Calu3 (cell line): ENCODE results near the gene CBARP. TPM values are rescaled to one million over a fixed set of nuclear protein-coding genes. Genes with fewer than 3 reads are reported as not detected.

Experiments
- BruUV-seq: library from RNA; stranded (reverse); fragments of 400-500 nt; replicated peaks from 2 replicates; lab custom pipeline; 2021; lab: Mats Ljungman, UMichigan
- CTCF ChIA-PET: fragments of 300-600 bp; sonication (Branson Sonifier 250); formaldehyde crosslinking; loops from one replicate; lab custom pipeline; 2022; ENCODE audit warnings: antibody characterized with exemption; lab: Charles Lee
- DNase-seq: peaks from one replicate; pipeline ENCODE4 v3.0.0; 2022
- H3K27ac Mint-ChIP-seq: one replicate; pipeline ENCODE4 v1.8.0; 2022; ENCODE audit warnings: mixed read lengths; ENCODE audit not compliant: unreplicated experiment
- H3K27me3 Mint-ChIP-seq: one replicate; pipeline ENCODE4 v1.8.0; 2022; ENCODE audit warnings: mixed read lengths; ENCODE audit not compliant: unreplicated experiment
- H3K36me3 Mint-ChIP-seq: one replicate; pipeline ENCODE4 v1.8.0; 2022; ENCODE audit warnings: mild to moderate bottlenecking, moderate library complexity, mixed read lengths; ENCODE audit not compliant: insufficient read depth, unreplicated experiment
- H3K4me1 Mint-ChIP-seq: one replicate; pipeline ENCODE4 v1.8.0; 2022; ENCODE audit warnings: mild to moderate bottlenecking, low read depth, mixed read lengths; ENCODE audit not compliant: unreplicated experiment
- H3K4me3 Mint-ChIP-seq: one replicate; pipeline ENCODE4 v1.8.0; 2022; ENCODE audit warnings: mild to moderate bottlenecking, low read depth, moderate library complexity, mixed read lengths; ENCODE audit not compliant: unreplicated experiment
- H3K9me3 Mint-ChIP-seq: one replicate; pipeline ENCODE4 v1.8.0; 2022; ENCODE audit warnings: low read depth, mixed read lengths; ENCODE audit not compliant: unreplicated experiment
- intact Hi-C: fragments of 100-400 bp; cut with micrococcal nuclease; formaldehyde crosslinking; loops from one replicate; pipeline ENCODE4 v1.10.0; 2022; ENCODE audit not compliant: unreplicated experiment
- total RNA-seq: library from RNA; stranded (reverse); gene quantifications from 2 replicates; pipeline ENCODE4 v1.2.3, GENCODE V29; 2022
- TF ChIP-seq, protein P1 (sequence below): fragments of 200-600 bp; IDR thresholded peaks from one replicate; pipeline ENCODE4 v1.8.0; 2022; ENCODE audit warnings: antibody characterized with exemption; ENCODE audit not compliant: unreplicated experiment

Gene CBARP
- total RNA-seq, 1 experiment from 2014 or later = 4.2 TPM

DNA sequence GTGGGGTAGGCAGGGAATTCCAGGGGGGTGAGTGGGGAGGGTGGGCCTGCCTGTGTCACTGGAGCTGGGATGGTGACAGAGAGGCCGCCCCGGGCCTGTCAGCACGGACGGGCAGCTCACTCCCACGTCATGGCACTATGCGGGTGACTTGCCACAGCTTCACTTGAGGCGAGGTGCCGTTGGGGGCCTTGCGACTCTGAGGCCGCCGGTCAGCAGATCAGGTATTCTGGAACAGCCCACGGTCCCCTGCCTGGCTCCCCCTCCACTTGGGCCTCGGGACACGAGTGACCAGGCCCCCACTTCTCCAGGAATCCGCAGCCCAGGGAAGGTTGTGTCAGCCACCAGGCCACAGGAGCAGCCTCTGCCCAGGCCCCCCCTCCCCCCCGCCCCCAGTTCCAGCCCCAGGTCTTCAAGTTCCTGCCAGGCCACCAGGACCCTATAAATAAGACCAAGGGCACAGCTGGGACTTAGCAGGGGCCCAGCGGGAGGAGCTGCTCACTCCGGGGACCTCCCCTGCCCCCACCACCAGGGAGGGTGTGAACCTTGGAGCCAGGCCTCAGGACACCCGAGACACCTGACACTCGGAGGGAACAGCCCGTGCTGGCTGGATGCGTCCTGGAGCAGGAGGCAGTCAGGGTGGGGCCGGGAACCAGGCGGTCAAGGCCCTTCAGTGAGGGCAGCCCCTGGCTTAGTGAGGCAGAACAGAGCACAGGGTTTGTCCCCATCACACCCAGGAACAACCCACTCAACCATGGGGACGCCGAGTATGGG is 7.9 kb upstream of the CBARP start:
- Mint-ChIP-seq H3K9me3 (no peaks in the 10 kb centered on the region), H3K27me3 (no peaks in the 10 kb centered on the region), H3K4me1 (peaks cover 16% of the 10 kb centered on the region), H3K27ac (no peak overlapping the region), H3K4me3 (no peak overlapping the region), H3K36me3 (peaks cover 36% of the 10 kb centered on the region)
- TF ChIP-seq, protein P1, sequence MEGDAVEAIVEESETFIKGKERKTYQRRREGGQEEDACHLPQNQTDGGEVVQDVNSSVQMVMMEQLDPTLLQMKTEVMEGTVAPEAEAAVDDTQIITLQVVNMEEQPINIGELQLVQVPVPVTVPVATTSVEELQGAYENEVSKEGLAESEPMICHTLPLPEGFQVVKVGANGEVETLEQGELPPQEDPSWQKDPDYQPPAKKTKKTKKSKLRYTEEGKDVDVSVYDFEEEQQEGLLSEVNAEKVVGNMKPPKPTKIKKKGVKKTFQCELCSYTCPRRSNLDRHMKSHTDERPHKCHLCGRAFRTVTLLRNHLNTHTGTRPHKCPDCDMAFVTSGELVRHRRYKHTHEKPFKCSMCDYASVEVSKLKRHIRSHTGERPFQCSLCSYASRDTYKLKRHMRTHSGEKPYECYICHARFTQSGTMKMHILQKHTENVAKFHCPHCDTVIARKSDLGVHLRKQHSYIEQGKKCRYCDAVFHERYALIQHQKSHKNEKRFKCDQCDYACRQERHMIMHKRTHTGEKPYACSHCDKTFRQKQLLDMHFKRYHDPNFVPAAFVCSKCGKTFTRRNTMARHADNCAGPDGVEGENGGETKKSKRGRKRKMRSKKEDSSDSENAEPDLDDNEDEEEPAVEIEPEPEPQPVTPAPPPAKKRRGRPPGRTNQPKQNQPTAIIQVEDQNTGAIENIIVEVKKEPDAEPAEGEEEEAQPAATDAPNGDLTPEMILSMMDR = no peak
- intact Hi-C loops = no loop called here
- BruUV-seq = no TSS peak
- no peak for DNase-seq
- CTCF ChIA-PET = interaction anchor here (2.9 kb wide), 1 partner anchor 20 kb away, joined by 177 read pairs; no protein-coding TSS in a partner anchor

DNA sequence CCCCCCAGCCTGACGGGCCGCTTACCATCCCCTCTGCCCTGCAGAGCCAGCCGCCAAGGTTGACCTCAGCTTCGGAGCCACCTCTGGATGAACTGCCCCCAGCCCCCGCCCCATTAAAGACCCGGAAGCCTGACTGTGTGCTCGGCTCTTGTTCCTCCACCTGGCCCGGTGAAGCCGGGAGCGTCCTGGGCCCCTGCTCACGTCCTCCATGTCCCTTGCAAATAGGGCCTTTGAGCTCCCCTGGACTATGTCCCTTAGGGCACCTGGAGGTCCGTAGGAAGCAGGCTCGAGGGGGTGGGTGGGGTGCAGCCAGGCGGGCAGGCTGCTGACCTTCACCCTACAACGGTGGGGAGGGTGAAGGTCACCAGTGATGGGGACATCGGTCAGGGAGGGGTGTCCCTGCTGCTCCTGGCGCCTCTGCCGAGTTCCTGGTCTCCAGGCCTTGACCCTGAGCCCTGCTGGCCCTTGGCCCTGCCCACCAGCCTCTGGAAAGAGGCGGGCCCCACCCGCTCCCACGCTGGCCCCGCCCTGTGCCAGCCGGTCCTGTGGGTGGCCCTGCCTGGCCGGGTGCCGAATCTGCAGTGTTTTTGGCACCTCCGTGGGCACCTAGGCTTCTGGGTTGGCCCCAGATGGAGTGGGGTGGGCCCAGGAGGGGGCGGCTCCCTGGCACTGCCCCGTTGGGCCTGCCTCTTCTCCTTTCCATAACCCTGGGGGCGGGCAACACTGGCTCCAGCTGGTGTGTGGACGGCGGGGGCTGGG is 7.1 kb upstream of the CBARP start:
- Mint-ChIP-seq H3K27me3 (no peaks in the 10 kb centered on the region), H3K4me1 (peaks cover 16% of the 10 kb centered on the region), H3K36me3 (peaks cover 29% of the 10 kb centered on the region), H3K9me3 (no peaks in the 10 kb centered on the region), H3K27ac (no peak overlapping the region), H3K4me3 (no peak overlapping the region)
- CTCF ChIA-PET = interaction anchor here (0.6 to 2.9 kb wide), 10 partner anchors 8 to 39 kb away, joined by 3 to 177 read pairs (median 5); partner anchors contain the start of genes CIRBP and FAM174C
- DNase-seq = no peak
- BruUV-seq = no TSS peak
- intact Hi-C loops = no loop called here
- TF ChIP-seq, protein P1 = no peak

GRCh38 chr19:1243768-1244692 is 6.2 kb upstream of the CBARP start:
- intact Hi-C loops = no loop called here
- Mint-ChIP-seq H3K9me3 (no peaks in the 10 kb centered on the region), H3K27ac (no peak overlapping the region), H3K36me3 (peaks cover 24% of the 10 kb centered on the region), H3K27me3 (no peaks in the 10 kb centered on the region), H3K4me3 (no peak overlapping the region), H3K4me1 (peaks cover 17% of the 10 kb centered on the region)
- peak; percentile 85 for DNase-seq
- CTCF ChIA-PET = interaction anchor here (0.6 to 2.9 kb wide), 10 partner anchors 9 to 40 kb away, joined by 3 to 177 read pairs (median 5); partner anchors contain the start of genes CIRBP and FAM174C
- no TSS peak for BruUV-seq
- TF ChIP-seq, protein P1 = peak; percentile 83
